Nephron progenitor cell (in vitro differentiated cells): ENCODE measurements around the gene PDE4D.

ENCODE experiments used
- DNase-seq: peaks from one replicate; pipeline ENCODE4 v3.0.0; 2021
- H3K27ac Mint-ChIP-seq: 2 replicates; pipeline ENCODE4 v1.8.0; 2021; ENCODE audit warnings: mild to moderate bottlenecking, moderate library complexity, mixed read lengths
- H3K27me3 Mint-ChIP-seq: 2 replicates; pipeline ENCODE4 v1.8.0; 2021; ENCODE audit warnings: mild to moderate bottlenecking, low read depth, mixed read lengths; ENCODE audit not compliant: poor library complexity
- H3K36me3 Mint-ChIP-seq: 2 replicates; pipeline ENCODE4 v1.8.0; 2021; ENCODE audit warnings: low read depth, mixed read lengths
- H3K4me1 Mint-ChIP-seq: 2 replicates; pipeline ENCODE4 v1.8.0; 2021; ENCODE audit warnings: mixed read lengths
- H3K4me3 Mint-ChIP-seq: 2 replicates; pipeline ENCODE4 v1.8.0; 2021; ENCODE audit warnings: mild to moderate bottlenecking, moderate library complexity, mixed read lengths
- H3K9me3 Mint-ChIP-seq: 2 replicates; pipeline ENCODE4 v1.8.0; 2021; ENCODE audit warnings: mild to moderate bottlenecking, moderate library complexity, mixed read lengths
- CTCF ChIP-seq: fragments of 200-600 bp; sonication (generic); IDR thresholded peaks from 2 replicates; pipeline ENCODE4 v1.5.0; 2021; ENCODE audit warnings: antibody characterized with exemption

The PDE4D gene

GRCh38 chr5:59777028-59777427, 116.5 kb downstream of the PDE4D start:
- Mint-ChIP-seq H3K27ac (no peak overlapping the region), H3K27me3 (no peaks in the 10 kb centered on the region), H3K36me3 (no peaks in the 10 kb centered on the region), H3K9me3 (no peaks in the 10 kb centered on the region), H3K4me1 (no peaks in the 10 kb centered on the region), H3K4me3 (no peak overlapping the region)
- DNase-seq = no peak
- TF ChIP-seq CTCF = no peak

GRCh38 chr5:59773294-59773693, 120.2 kb downstream of the PDE4D start:
- no peak for TF ChIP-seq CTCF
- DNase-seq = no peak
- no peaks in the 10 kb centered on the region for H3K9me3 Mint-ChIP-seq
- peaks cover 11% of the 10 kb centered on the region for H3K4me1 Mint-ChIP-seq
- H3K36me3 Mint-ChIP-seq = no peaks in the 10 kb centered on the region
- H3K4me3 Mint-ChIP-seq = no peak overlapping the region
- H3K27me3 Mint-ChIP-seq = peaks cover 16% of the 10 kb centered on the region
- no peak overlapping the region for H3K27ac Mint-ChIP-seq

- H3K27ac Mint-ChIP-seq = no peak overlapping the region
- no peak for TF ChIP-seq CTCF
- peaks cover 20% of the 10 kb centered on the region for H3K27me3 Mint-ChIP-seq
- DNase-seq = no peak
- peaks cover 17% of the 10 kb centered on the region for H3K4me1 Mint-ChIP-seq
- no peaks in the 10 kb centered on the region for H3K36me3 Mint-ChIP-seq
- H3K9me3 Mint-ChIP-seq = no peaks in the 10 kb centered on the region
- no peak overlapping the region for H3K4me3 Mint-ChIP-seq
Observed at GRCh38 chr5:59772757-59773156, 120.8 kb downstream of the PDE4D start.

- H3K27me3 Mint-ChIP-seq = peaks cover 20% of the 10 kb centered on the region
- no peaks in the 10 kb centered on the region for H3K36me3 Mint-ChIP-seq
- no peak overlapping the region for H3K4me3 Mint-ChIP-seq
- TF ChIP-seq CTCF = no peak
- peaks cover 20% of the 10 kb centered on the region for H3K4me1 Mint-ChIP-seq
- no peaks in the 10 kb centered on the region for H3K9me3 Mint-ChIP-seq
- H3K27ac Mint-ChIP-seq = no peak overlapping the region
- DNase-seq = no peak
Observed at GRCh38 chr5:59772206-59772605, 121.3 kb downstream of the PDE4D start.

GRCh38 chr5:59770953-59771352, 122.6 kb downstream of the PDE4D start:
- TF ChIP-seq CTCF = no peak
- no peak overlapping the region for H3K27ac Mint-ChIP-seq
- H3K4me3 Mint-ChIP-seq = no peak overlapping the region
- H3K27me3 Mint-ChIP-seq = peaks cover 20% of the 10 kb centered on the region
- H3K4me1 Mint-ChIP-seq = peaks cover 32% of the 10 kb centered on the region
- no peaks in the 10 kb centered on the region for H3K36me3 Mint-ChIP-seq
- H3K9me3 Mint-ChIP-seq = no peaks in the 10 kb centered on the region
- DNase-seq = no peak

GRCh38 chr5:59769832-59770231, 123.7 kb downstream of the PDE4D start:
- no peak for TF ChIP-seq CTCF
- peaks cover 20% of the 10 kb centered on the region for H3K27me3 Mint-ChIP-seq
- no peaks in the 10 kb centered on the region for H3K9me3 Mint-ChIP-seq
- H3K4me3 Mint-ChIP-seq = no peak overlapping the region
- peaks cover 33% of the 10 kb centered on the region for H3K4me1 Mint-ChIP-seq
- no peaks in the 10 kb centered on the region for H3K36me3 Mint-ChIP-seq
- no peak overlapping the region for H3K27ac Mint-ChIP-seq
- no peak for DNase-seq
